OCI-LY7 (cell line): Measurements from ENCODE around the gene RPL18. TPM values are rescaled to one million over a fixed set of nuclear protein-coding genes. Genes with fewer than 3 reads are reported as not detected.

ENCODE experiments used
- BruUV-seq: library from RNA; stranded (reverse); fragments of 400-500 nt; replicated peaks from 2 replicates; lab custom pipeline; 2021; lab: Mats Ljungman, UMichigan
- CTCF ChIA-PET: fragments of 300-600 bp; sonication (Branson Sonifier 250); formaldehyde crosslinking; loops from one replicate; lab custom pipeline; 2022; ENCODE audit warnings: antibody characterized with exemption; ENCODE audit not compliant: unreplicated experiment; lab: Charles Lee
- POLR2A ChIA-PET: fragments of 300-600 bp; sonication (Branson Sonifier 250); formaldehyde crosslinking; loops from one replicate; lab custom pipeline; 2022; ENCODE audit warnings: antibody characterized with exemption; lab: Charles Lee
- DNase-seq: peaks from one replicate; pipeline ENCODE4 v3.0.0-alpha.2; 2015; ENCODE audit warnings: low spot score
- H2AFZ ChIP-seq: fragments of 200-600 bp; sonication (generic), shearing (Covaris generic); 2 replicates; pipeline ENCODE4 v1.6.1; 2014; ENCODE audit warnings: mild to moderate bottlenecking, antibody characterized with exemption, low read length, moderate library complexity
- H3K27ac ChIP-seq: fragments of 200-600 bp; sonication (generic); 2 replicates; pipeline ENCODE4 v1.5.1; 2014; ENCODE audit warnings: mixed run types, low read depth, mild to moderate bottlenecking, moderate library complexity, low read length, inconsistent platforms; ENCODE audit not compliant: poor library complexity, severe bottlenecking
- H3K36me3 ChIP-seq: fragments of 200-600 bp; sonication (generic); 2 replicates; pipeline ENCODE4 v1.6.1; 2014; ENCODE audit warnings: mild to moderate bottlenecking, antibody characterized with exemption, low read length, moderate library complexity, mixed read lengths; ENCODE audit not compliant: insufficient read depth
- H3K4me1 ChIP-seq: fragments of 200-600 bp; sonication (generic); 2 replicates; pipeline ENCODE4 v1.5.1; 2014; ENCODE audit warnings: mild to moderate bottlenecking, low read length; ENCODE audit not compliant: insufficient read depth, poor library complexity, severe bottlenecking
- H3K4me2 ChIP-seq: fragments of 200-600 bp; sonication (generic); 2 replicates; pipeline ENCODE4 v1.6.1; 2014; ENCODE audit warnings: mild to moderate bottlenecking, low read length
- H3K4me3 ChIP-seq: fragments of 200-600 bp; sonication (generic); 2 replicates; pipeline ENCODE4 v1.5.1; 2014; ENCODE audit warnings: mild to moderate bottlenecking, low read depth, low read length; ENCODE audit not compliant: poor library complexity, severe bottlenecking
- H3K79me2 ChIP-seq: fragments of 200-600 bp; sonication (generic); 2 replicates; pipeline ENCODE4 v1.6.1; 2016; ENCODE audit warnings: low read depth, mild to moderate bottlenecking, low read length, moderate library complexity, mixed read lengths; ENCODE audit not compliant: insufficient read depth
- H3K9me2 ChIP-seq: fragments of 200-600 bp; sonication (generic); 2 replicates; pipeline ENCODE4 v1.6.1; 2016; ENCODE audit warnings: mild to moderate bottlenecking, low read length, mixed read lengths; ENCODE audit not compliant: insufficient read depth
- H3K9me3 ChIP-seq: fragments of 200-600 bp; sonication (generic); 2 replicates; pipeline ENCODE4 v1.6.1; 2014; ENCODE audit warnings: mild to moderate bottlenecking, mixed run types, low read length, mixed read lengths
- H4K20me1 ChIP-seq: fragments of 200-600 bp; sonication (generic); 2 replicates; pipeline ENCODE4 v1.6.1; 2014; ENCODE audit warnings: mild to moderate bottlenecking, antibody characterized with exemption, low read length, moderate library complexity, mixed read lengths; ENCODE audit not compliant: insufficient read depth
- CTCF ChIP-seq: fragments of 200-600 bp; sonication (generic); conservative IDR thresholded peaks from 2 replicates; pipeline ENCODE4 v1.5.1; 2014; ENCODE audit warnings: mild to moderate bottlenecking, antibody characterized with exemption, low read length, moderate library complexity, mixed read lengths
- EZH2phosphoT487 ChIP-seq: fragments of 200-600 bp; sonication (generic); IDR thresholded peaks from 2 replicates; pipeline ENCODE4 v1.6.1; 2018; ENCODE audit warnings: low read depth, borderline replicate concordance, mild to moderate bottlenecking, mixed run types, antibody characterized with exemption, low read length, moderate library complexity, mixed read lengths
- intact Hi-C: fragments of 100-400 bp; cut with micrococcal nuclease; formaldehyde crosslinking; loops from one replicate; pipeline ENCODE4 v1.10.0; 2022; ENCODE audit not compliant: unreplicated experiment
- total RNA-seq, 2 experiments: library from RNA; depleted of rRNA in 1 of 2; stranded (reverse); fragments of >200 nt in 1 of 2; shearing (Covaris generic) in 1 of 2; gene quantifications; 2 replicates each; pipeline ENCODE4 v1.2.3, GENCODE V29; 2014 to 2022

Gene RPL18
- total RNA-seq, 2 experiments from 2014 or later = 1,333 to 5,064 TPM

- Histone ChIP-seq H4K20me1 (no peaks in the 10 kb centered on the region), H3K9me3 (no peaks in the 10 kb centered on the region), H3K4me2 (no peak overlapping the region), H3K27ac (no peak overlapping the region), H2AFZ (no peak overlapping the region), H3K4me1 (peaks cover 5% of the 10 kb centered on the region), H3K4me3 (no peak overlapping the region), H3K9me2 (no peaks in the 10 kb centered on the region), H3K79me2 (no peaks in the 10 kb centered on the region), H3K36me3 (no peaks in the 10 kb centered on the region)
- ChIA-PET POLR2A (no interaction called here), CTCF (no interaction called here)
- intact Hi-C loops = no loop called here
- BruUV-seq = no TSS peak
- DNase-seq = no peak
- TF ChIP-seq CTCF = no peak
- TF ChIP-seq EZH2phosphoT487 = no peak
These were observed 47.4 kb downstream of the RPL18 start for GRCh38 chr19:48571378-48572162.

GRCh38 chr19:48569814-48570213 lies 49.2 kb downstream of the RPL18 start:
- no peaks in the 10 kb centered on the region for H3K36me3 ChIP-seq
- no peak overlapping the region for H3K27ac ChIP-seq
- TF ChIP-seq CTCF (no peak), EZH2phosphoT487 (no peak)
- no peaks in the 10 kb centered on the region for H4K20me1 ChIP-seq
- no peaks in the 10 kb centered on the region for H3K9me2 ChIP-seq
- BruUV-seq = no TSS peak
- H2AFZ ChIP-seq = no peak overlapping the region
- no peaks in the 10 kb centered on the region for H3K9me3 ChIP-seq
- intact Hi-C loops = no loop called here
- no peak overlapping the region for H3K4me2 ChIP-seq
- H3K4me1 ChIP-seq = peaks cover 5% of the 10 kb centered on the region
- CTCF ChIA-PET = no interaction called here
- no peak overlapping the region for H3K4me3 ChIP-seq
- no peaks in the 10 kb centered on the region for H3K79me2 ChIP-seq
- POLR2A ChIA-PET = no interaction called here
- DNase-seq = no peak

- Histone ChIP-seq H2AFZ (no peak overlapping the region), H3K9me3 (no peaks in the 10 kb centered on the region), H4K20me1 (no peaks in the 10 kb centered on the region), H3K9me2 (no peaks in the 10 kb centered on the region), H3K4me3 (no peak overlapping the region), H3K79me2 (no peaks in the 10 kb centered on the region), H3K4me2 (no peak overlapping the region), H3K27ac (no peak overlapping the region), H3K36me3 (no peaks in the 10 kb centered on the region), H3K4me1 (no peaks in the 10 kb centered on the region)
- no peak for DNase-seq
- POLR2A ChIA-PET = interaction anchor here (0.6 to 0.7 kb wide), 2 partner anchors 13 to 36 kb away, joined by 3 read pairs; no protein-coding TSS in a partner anchor
- BruUV-seq = no TSS peak
- TF ChIP-seq CTCF (no peak), EZH2phosphoT487 (no peak)
- CTCF ChIA-PET = no interaction called here
- intact Hi-C loops = no loop called here
These were observed 50.6 kb downstream of the RPL18 start for GRCh38 chr19:48568345-48568886.
